OCI-LY1 (cell line): ENCODE data around the gene MYD88.

Experiments
- EZH2 ChIP-seq: fragments of 200-600 bp; sonication (generic), shearing (Covaris generic); IDR thresholded peaks from 2 replicates; pipeline ENCODE4 v1.8.0; 2017; ENCODE audit warnings: borderline replicate concordance, mixed run types, mild to moderate bottlenecking, antibody characterized with exemption, low read length, moderate library complexity, mixed read lengths
- TF ChIP-seq, protein P1 (sequence below): fragments of 200-600 bp; sonication (generic), shearing (Covaris generic); IDR thresholded peaks from 2 replicates; pipeline ENCODE4 v1.5.1; 2017; ENCODE audit warnings: mild to moderate bottlenecking, antibody characterized with exemption, low read length, moderate library complexity, mixed read lengths

- TF ChIP-seq, protein P1, sequence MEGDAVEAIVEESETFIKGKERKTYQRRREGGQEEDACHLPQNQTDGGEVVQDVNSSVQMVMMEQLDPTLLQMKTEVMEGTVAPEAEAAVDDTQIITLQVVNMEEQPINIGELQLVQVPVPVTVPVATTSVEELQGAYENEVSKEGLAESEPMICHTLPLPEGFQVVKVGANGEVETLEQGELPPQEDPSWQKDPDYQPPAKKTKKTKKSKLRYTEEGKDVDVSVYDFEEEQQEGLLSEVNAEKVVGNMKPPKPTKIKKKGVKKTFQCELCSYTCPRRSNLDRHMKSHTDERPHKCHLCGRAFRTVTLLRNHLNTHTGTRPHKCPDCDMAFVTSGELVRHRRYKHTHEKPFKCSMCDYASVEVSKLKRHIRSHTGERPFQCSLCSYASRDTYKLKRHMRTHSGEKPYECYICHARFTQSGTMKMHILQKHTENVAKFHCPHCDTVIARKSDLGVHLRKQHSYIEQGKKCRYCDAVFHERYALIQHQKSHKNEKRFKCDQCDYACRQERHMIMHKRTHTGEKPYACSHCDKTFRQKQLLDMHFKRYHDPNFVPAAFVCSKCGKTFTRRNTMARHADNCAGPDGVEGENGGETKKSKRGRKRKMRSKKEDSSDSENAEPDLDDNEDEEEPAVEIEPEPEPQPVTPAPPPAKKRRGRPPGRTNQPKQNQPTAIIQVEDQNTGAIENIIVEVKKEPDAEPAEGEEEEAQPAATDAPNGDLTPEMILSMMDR: no peak
- no peak for TF ChIP-seq EZH2
These were observed 20.0 kb downstream of the MYD88 start for GRCh38 chr3:38158472-38158871.
